OCI-LY1 (cell line): ENCODE results near the gene MEG3.

Source experiments
- EZH2 ChIP-seq: fragments of 200-600 bp; sonication (generic), shearing (Covaris generic); IDR thresholded peaks from 2 replicates; pipeline ENCODE4 v1.8.0; 2017; ENCODE audit warnings: borderline replicate concordance, mixed run types, mild to moderate bottlenecking, antibody characterized with exemption, low read length, moderate library complexity, mixed read lengths
- TF ChIP-seq, protein P1 (sequence below): fragments of 200-600 bp; sonication (generic), shearing (Covaris generic); IDR thresholded peaks from 2 replicates; pipeline ENCODE4 v1.5.1; 2017; ENCODE audit warnings: mild to moderate bottlenecking, antibody characterized with exemption, low read length, moderate library complexity, mixed read lengths

DNA sequence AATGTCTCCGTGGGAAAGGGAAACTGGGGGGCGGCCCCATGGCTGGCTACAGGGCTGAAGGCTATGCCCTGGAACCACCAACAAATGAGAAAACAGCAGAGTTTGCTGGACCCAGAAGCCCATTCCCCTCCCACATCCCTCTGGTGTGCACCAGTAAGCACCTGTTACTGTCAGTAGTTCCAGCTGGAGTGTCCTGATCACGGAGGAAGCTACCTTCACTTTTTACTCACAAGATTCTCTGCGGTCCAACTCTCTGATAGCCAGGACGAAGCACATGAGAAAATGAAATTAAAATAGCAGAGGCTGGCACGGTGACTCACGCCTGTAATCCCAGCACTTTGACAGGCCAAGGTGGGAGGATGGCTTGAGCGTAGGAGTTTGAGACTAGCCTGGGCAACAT, 22.7 kb upstream of the MEG3 start:
- TF ChIP-seq, protein P1, sequence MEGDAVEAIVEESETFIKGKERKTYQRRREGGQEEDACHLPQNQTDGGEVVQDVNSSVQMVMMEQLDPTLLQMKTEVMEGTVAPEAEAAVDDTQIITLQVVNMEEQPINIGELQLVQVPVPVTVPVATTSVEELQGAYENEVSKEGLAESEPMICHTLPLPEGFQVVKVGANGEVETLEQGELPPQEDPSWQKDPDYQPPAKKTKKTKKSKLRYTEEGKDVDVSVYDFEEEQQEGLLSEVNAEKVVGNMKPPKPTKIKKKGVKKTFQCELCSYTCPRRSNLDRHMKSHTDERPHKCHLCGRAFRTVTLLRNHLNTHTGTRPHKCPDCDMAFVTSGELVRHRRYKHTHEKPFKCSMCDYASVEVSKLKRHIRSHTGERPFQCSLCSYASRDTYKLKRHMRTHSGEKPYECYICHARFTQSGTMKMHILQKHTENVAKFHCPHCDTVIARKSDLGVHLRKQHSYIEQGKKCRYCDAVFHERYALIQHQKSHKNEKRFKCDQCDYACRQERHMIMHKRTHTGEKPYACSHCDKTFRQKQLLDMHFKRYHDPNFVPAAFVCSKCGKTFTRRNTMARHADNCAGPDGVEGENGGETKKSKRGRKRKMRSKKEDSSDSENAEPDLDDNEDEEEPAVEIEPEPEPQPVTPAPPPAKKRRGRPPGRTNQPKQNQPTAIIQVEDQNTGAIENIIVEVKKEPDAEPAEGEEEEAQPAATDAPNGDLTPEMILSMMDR: no peak
- TF ChIP-seq EZH2: no peak
